BLaER1 treated with 17β-estradiol and CSF1 and Interleukin-3, amounts not matched to agents 10 nM and 100 nM (cell line): ENCODE data around the gene ARHGEF9.

ENCODE experiments used
- H3K27ac ChIP-seq, 11 experiments: shearing (Covaris generic); formaldehyde crosslinking; 2 replicates each; pipeline ENCODE4 v1.8.1; 2022
- H3K27me3 ChIP-seq, 11 experiments: shearing (Covaris generic); formaldehyde crosslinking; 2 replicates each; pipeline ENCODE4 v1.8.1; 2022
- H3K36me3 ChIP-seq, 11 experiments: shearing (Covaris generic); formaldehyde crosslinking; 2 replicates each; pipeline ENCODE4 v1.8.1; 2022
- H3K4me1 ChIP-seq, 10 experiments: shearing (Covaris generic); formaldehyde crosslinking; 2 replicates each; pipeline ENCODE4 v1.8.1; 2022
- H3K4me2 ChIP-seq, 11 experiments: shearing (Covaris generic); formaldehyde crosslinking; 2 replicates each; pipeline ENCODE4 v1.8.1; 2022
- H3K4me3 ChIP-seq, 10 experiments: shearing (Covaris generic); formaldehyde crosslinking; 2 replicates each; pipeline ENCODE4 v1.8.1; 2022
- H3K9ac ChIP-seq, 11 experiments: shearing (Covaris generic); formaldehyde crosslinking; 2 replicates each; pipeline ENCODE4 v1.8.1; 2022
- H3K9me3 ChIP-seq, 11 experiments: shearing (Covaris generic); formaldehyde crosslinking; replicated peaks in 1 of 11; 2 replicates each; pipeline ENCODE4 v1.8.1; 2022
- H4K20me1 ChIP-seq, 11 experiments: shearing (Covaris generic); formaldehyde crosslinking; 2 replicates each; pipeline ENCODE4 v1.8.1; 2022
- Cebpa-rat ChIP-seq, 11 experiments: shearing (Covaris generic); IDR thresholded peaks; 2 replicates each; pipeline ENCODE4 v1.8.1; 2022

ARHGEF9 gene

GRCh38 chrX:63754860-63755579 lies 30.0 kb downstream of the ARHGEF9 start:
- Histone ChIP-seq H3K36me3 (no peaks in the 10 kb centered on the region), H3K4me3 (peak overlapping the region; percentile 60 to 80 (median 69))
- TF ChIP-seq Cebpa-rat (IDR thresholded peaks at IDR 0.05): no peak

GRCh38 chrX:63754136-63754859 lies 30.7 kb downstream of the ARHGEF9 start:
- H3K4me3 ChIP-seq: peak overlapping the region; percentile 60 to 80 (median 69)
- H3K27me3 ChIP-seq: peaks cover 0 to 37% (median 17%) of the 10 kb centered on the region in 11 experiments; a peak in 13 of 22 replicates
- no peaks in the 10 kb centered on the region for H3K9me3 ChIP-seq
- peaks cover 29 to 43% (median 38%) of the 10 kb centered on the region in 10 experiments for H3K4me1 ChIP-seq
- H4K20me1 ChIP-seq: no peaks in the 10 kb centered on the region
- peak overlapping the region; percentile 76 to 94 (median 88) for H3K27ac ChIP-seq
- TF ChIP-seq Cebpa-rat (IDR thresholded peaks at IDR 0.05): no peak
- no peaks in the 10 kb centered on the region for H3K36me3 ChIP-seq
- peak overlapping the region; percentile 59 to 78 (median 76) for H3K4me2 ChIP-seq
- peak overlapping the region; percentile 84 to 90 (median 88) for H3K9ac ChIP-seq

More at GRCh38 chrX:63754860-63755579, 30.0 kb downstream of the ARHGEF9 start:
- H3K9me3 ChIP-seq: no peaks in the 10 kb centered on the region
- no peaks in the 10 kb centered on the region for H4K20me1 ChIP-seq
- H3K9ac ChIP-seq: peak overlapping the region; percentile 84 to 90 (median 88)
- peak overlapping the region; percentile 76 to 94 (median 88) for H3K27ac ChIP-seq
- H3K4me1 ChIP-seq: peaks cover 29 to 43% (median 38%) of the 10 kb centered on the region in 10 experiments
- peak overlapping the region; percentile 56 to 79 (median 67) for H3K4me2 ChIP-seq
- H3K27me3 ChIP-seq: peaks cover 0 to 30% (median 15%) of the 10 kb centered on the region in 11 experiments; a peak in 13 of 22 replicates

GRCh38 chrX:63751481-63751880 lies 33.5 kb downstream of the ARHGEF9 start:
- TF ChIP-seq Cebpa-rat (IDR thresholded peaks at IDR 0.05): no peak
- Histone ChIP-seq H3K27me3 (peaks cover 0 to 45% (median 31%) of the 10 kb centered on the region in 11 experiments; a peak in 12 of 22 replicates), H3K4me2 (no peak overlapping the region), H3K4me3 (no peak overlapping the region), H3K9me3 (no peaks in the 10 kb centered on the region), H3K9ac (no peak overlapping the region), H4K20me1 (no peaks in the 10 kb centered on the region), H3K36me3 (no peaks in the 10 kb centered on the region), H3K4me1 (peaks cover 19 to 36% (median 29%) of the 10 kb centered on the region in 10 experiments), H3K27ac (no peak overlapping the region)

GRCh38 chrX:63750811-63751210 lies 34.2 kb downstream of the ARHGEF9 start:
- Histone ChIP-seq H3K27ac (no peak overlapping the region), H3K36me3 (no peaks in the 10 kb centered on the region)

GRCh38 chrX:63747331-63747730 lies 37.7 kb downstream of the ARHGEF9 start:
- H3K4me3 ChIP-seq: no peak overlapping the region
- peak overlapping the region in 8 of 11 experiments; percentile 3 to 38 (median 16); a peak in 6 of 22 replicates for H3K4me2 ChIP-seq
- H3K9me3 ChIP-seq: no peaks in the 10 kb centered on the region
- H3K36me3 ChIP-seq: no peaks in the 10 kb centered on the region
- no peak overlapping the region for H3K9ac ChIP-seq
- peaks cover 20 to 48% (median 38%) of the 10 kb centered on the region in 10 experiments for H3K4me1 ChIP-seq
- H3K27me3 ChIP-seq: peaks cover 0 to 41% (median 22%) of the 10 kb centered on the region in 11 experiments; a peak in 12 of 22 replicates
- peaks cover 0 to 4% (median 0%) of the 10 kb centered on the region in 11 experiments; a peak in 1 of 22 replicates for H4K20me1 ChIP-seq
- no peak overlapping the region for H3K27ac ChIP-seq
- TF ChIP-seq Cebpa-rat (IDR thresholded peaks at IDR 0.05): no peak

More at GRCh38 chrX:63750811-63751210, 34.2 kb downstream of the ARHGEF9 start:
- Histone ChIP-seq H3K9me3 (no peaks in the 10 kb centered on the region), H3K4me3 (no peak overlapping the region), H3K4me1 (peaks cover 21 to 41% (median 35%) of the 10 kb centered on the region in 10 experiments), H3K9ac (no peak overlapping the region), H3K4me2 (no peak overlapping the region), H4K20me1 (0 out of 22 replicates have a peak, but pooled peaks cover 0 to 1% (median 0%) of the 10 kb centered on the region in 11 experiments), H3K27me3 (peaks cover 0 to 45% (median 31%) of the 10 kb centered on the region in 11 experiments; a peak in 12 of 22 replicates)
- TF ChIP-seq Cebpa-rat (IDR thresholded peaks at IDR 0.05): no peak

GRCh38 chrX:63746715-63747114 lies 38.3 kb downstream of the ARHGEF9 start:
- no peak overlapping the region for H3K9ac ChIP-seq

GRCh38 chrX:63746278-63746677 lies 38.7 kb downstream of the ARHGEF9 start:
- Histone ChIP-seq H3K27me3 (peaks cover 0 to 35% (median 14%) of the 10 kb centered on the region in 11 experiments; a peak in 12 of 22 replicates), H4K20me1 (peaks cover 0 to 4% (median 0%) of the 10 kb centered on the region in 11 experiments; a peak in 1 of 22 replicates), H3K4me2 (peak overlapping the region in 9 of 11 experiments; percentile 13 to 53 (median 17); a peak in 7 of 22 replicates), H3K9ac (no peak overlapping the region), H3K4me3 (no peak overlapping the region), H3K4me1 (peaks cover 19 to 48% (median 38%) of the 10 kb centered on the region in 10 experiments), H3K27ac (no peak overlapping the region; a peak in 1 of 22 replicates), H3K9me3 (no peaks in the 10 kb centered on the region), H3K36me3 (no peaks in the 10 kb centered on the region)
- no peak for TF ChIP-seq Cebpa-rat (IDR thresholded peaks at IDR 0.05)

More at GRCh38 chrX:63746715-63747114, 38.3 kb downstream of the ARHGEF9 start:
- Histone ChIP-seq H3K4me3 (no peak overlapping the region), H3K27ac (no peak overlapping the region), H3K4me2 (peak overlapping the region in 9 of 11 experiments; percentile 3 to 38 (median 16); a peak in 9 of 22 replicates), H3K36me3 (no peaks in the 10 kb centered on the region), H3K27me3 (peaks cover 0 to 40% (median 19%) of the 10 kb centered on the region in 11 experiments; a peak in 12 of 22 replicates), H4K20me1 (peaks cover 0 to 4% (median 0%) of the 10 kb centered on the region in 11 experiments; a peak in 1 of 22 replicates), H3K4me1 (peaks cover 19 to 48% (median 38%) of the 10 kb centered on the region in 10 experiments), H3K9me3 (no peaks in the 10 kb centered on the region)
- TF ChIP-seq Cebpa-rat (IDR thresholded peaks at IDR 0.05): no peak

- peaks cover 0 to 24% (median 9%) of the 10 kb centered on the region in 11 experiments; a peak in 9 of 22 replicates for H3K27me3 ChIP-seq
- peaks cover 19 to 48% (median 38%) of the 10 kb centered on the region in 10 experiments for H3K4me1 ChIP-seq
- no peak overlapping the region for H3K4me3 ChIP-seq
- no peak overlapping the region for H3K9ac ChIP-seq
- no peak for TF ChIP-seq Cebpa-rat (IDR thresholded peaks at IDR 0.05)
- peaks cover 0 to 4% (median 0%) of the 10 kb centered on the region in 11 experiments; a peak in 1 of 22 replicates for H4K20me1 ChIP-seq
- H3K36me3 ChIP-seq: no peaks in the 10 kb centered on the region
- no peak overlapping the region for H3K27ac ChIP-seq
- H3K4me2 ChIP-seq: peak overlapping the region in 9 of 11 experiments; percentile 18 to 53 (median 37); a peak in 16 of 22 replicates
- no peaks in the 10 kb centered on the region for H3K9me3 ChIP-seq
These were observed 40.1 kb downstream of the ARHGEF9 start for GRCh38 chrX:63744850-63745394.
